IPS-11a (cell line): ENCODE data around the gene TNN.

Experiments
- H3K4me3 ChIP-seq: one replicate; pipeline ENCODE4 v1.5.1; 2013; ENCODE audit warnings: low read depth, low read length, control low read depth

TNN gene

GRCh38 chr1:175137369-175137768 lies 69.7 kb downstream of the TNN start:
- no peak overlapping the region for H3K4me3 ChIP-seq

- no peak overlapping the region for H3K4me3 ChIP-seq
Observed at GRCh38 chr1:175138579-175138978, 70.9 kb downstream of the TNN start.

- no peak overlapping the region for H3K4me3 ChIP-seq
Observed at GRCh38 chr1:175145899-175146528, 78.4 kb downstream of the TNN start.

- no peak overlapping the region for H3K4me3 ChIP-seq
Observed at GRCh38 chr1:175146529-175147213, 79.0 kb downstream of the TNN start.

GRCh38 chr1:175147569-175147968 lies 79.9 kb downstream of the TNN start:
- no peak overlapping the region for H3K4me3 ChIP-seq

GRCh38 chr1:175148068-175148467 lies 80.4 kb downstream of the TNN start:
- no peak overlapping the region for H3K4me3 ChIP-seq

- no peak overlapping the region for H3K4me3 ChIP-seq
Observed at GRCh38 chr1:175150596-175151319, 83.1 kb downstream of the TNN start.

GRCh38 chr1:175152006-175152652 lies 84.5 kb downstream of the TNN start:
- H3K4me3 ChIP-seq = no peak overlapping the region

GRCh38 chr1:175154629-175155472 lies 87.2 kb downstream of the TNN start:
- H3K4me3 ChIP-seq = no peak overlapping the region

- no peak overlapping the region for H3K4me3 ChIP-seq
Observed at GRCh38 chr1:175155473-175155856, 87.8 kb downstream of the TNN start.

- no peak overlapping the region for H3K4me3 ChIP-seq
Observed at GRCh38 chr1:175155936-175156335, 88.3 kb downstream of the TNN start.

- no peak overlapping the region for H3K4me3 ChIP-seq
Observed at GRCh38 chr1:175157200-175157599, 89.6 kb downstream of the TNN start.

GRCh38 chr1:175158170-175158591 lies 90.5 kb downstream of the TNN start:
- H3K4me3 ChIP-seq = no peak overlapping the region

- H3K4me3 ChIP-seq = no peak overlapping the region
Observed at GRCh38 chr1:175162955-175163354, 95.3 kb downstream of the TNN start.

- no peak overlapping the region for H3K4me3 ChIP-seq
Observed at GRCh38 chr1:175163702-175164101, 96.1 kb downstream of the TNN start.

GRCh38 chr1:175164751-175165150 lies 97.1 kb downstream of the TNN start:
- no peak overlapping the region for H3K4me3 ChIP-seq

- no peak overlapping the region for H3K4me3 ChIP-seq
Observed at GRCh38 chr1:175166746-175167145, 99.1 kb downstream of the TNN start.

GRCh38 chr1:175167861-175168260 lies 100.2 kb downstream of the TNN start:
- H3K4me3 ChIP-seq = no peak overlapping the region

- H3K4me3 ChIP-seq = no peak overlapping the region
Observed at GRCh38 chr1:175168782-175169181, 101.1 kb downstream of the TNN start.

- H3K4me3 ChIP-seq = no peak overlapping the region
Observed at GRCh38 chr1:175169286-175170018, 101.8 kb downstream of the TNN start.
